Esophagus muscularis mucosa (tissue), 4 donors: ENCODE data around the gene CSNK2A3. TPM values are rescaled to one million over a fixed set of nuclear protein-coding genes. Genes with fewer than 3 reads are reported as not detected.

ENCODE experiments used
- DNase-seq: peaks from one replicate; pipeline ENCODE4 v3.0.0-alpha.2; 2017; ENCODE audit errors: extremely low spot score
- H3K27ac ChIP-seq, 4 donors: fragments of 200-600 bp; sonication (generic); replicated peaks in 1 of 4; 1 replicate in 3 of 4; 2 replicates in 1 of 4; pipeline ENCODE4 v1.5.1; 2016 to 2019; ENCODE audit warnings: mild to moderate bottlenecking in 1 of 4
- H3K27me3 ChIP-seq, 4 donors: fragments of 200-600 bp; sonication (generic); one replicate each; pipeline versions ENCODE4 v1.5.1 to v1.6.0; 2016 to 2019
- H3K36me3 ChIP-seq, 4 donors: fragments of 200-600 bp; sonication (generic); one replicate each; pipeline ENCODE4 v1.5.1; 2016 to 2019
- H3K4me1 ChIP-seq, 4 donors: fragments of 200-600 bp; sonication (generic); one replicate each; pipeline ENCODE4 v1.5.1; 2016 to 2019
- H3K4me3 ChIP-seq, 4 donors: fragments of 200-600 bp; sonication (generic); 1 replicate in 2 of 4; 2 replicates in 2 of 4; pipeline ENCODE4 v1.5.1; 2016 to 2019; ENCODE audit warnings: mild to moderate bottlenecking in 4 of 4, moderate library complexity in 1 of 4
- H3K9me3 ChIP-seq, 4 donors: fragments of 200-600 bp; sonication (generic); 1 replicate in 3 of 4; 2 replicates in 1 of 4; pipeline ENCODE4 v1.5.1; 2016 to 2019
- CTCF ChIP-seq, 3 experiments: fragments of 200-600 bp in 2 of 3; fragments of 450-650 bp in 1 of 3; sonication (generic) in 2 of 3; IDR thresholded peaks; one replicate each; pipeline ENCODE4 v1.5.1; 2017 to 2019; ENCODE audit warnings: antibody characterized with exemption in 3 of 3, mild to moderate bottlenecking in 2 of 3, moderate library complexity in 1 of 3
- EP300 ChIP-seq: sonication (generic); formaldehyde crosslinking; IDR thresholded peaks from one replicate; pipeline ENCODE4 v1.6.1; 2017; ENCODE audit warnings: antibody characterized with exemption
- POLR2A ChIP-seq: fragments of 450-650 bp; IDR thresholded peaks from one replicate; pipeline ENCODE4 v1.6.1; 2017; ENCODE audit warnings: antibody characterized with exemption, moderate library complexity, mild to moderate bottlenecking, low read depth
- POLR2AphosphoS5 ChIP-seq, 2 donors: sonication (generic); formaldehyde crosslinking; IDR thresholded peaks; one replicate each; pipeline ENCODE4 v1.6.1; 2017; ENCODE audit warnings: antibody characterized with exemption in 2 of 2
- WGBS: methylation state at CpG from one replicate; pipeline ENCODE4 v1.1.5; 2018; 5-methylcytosine and 5-hydroxymethylcytosine counted together
- intact Hi-C: fragments of 100-400 bp; cut with DNase I; formaldehyde crosslinking; loops from one replicate; pipeline ENCODE4 v1.15.1; 2023
- total RNA-seq, 4 donors: library from RNA; depleted of rRNA; stranded (reverse); fragments of >200 nt; gene quantifications; one replicate each; pipeline versions ENCODE4 v1.1.0 to v1.2.1, GENCODE V29; 2016

The CSNK2A3 gene
- total RNA-seq, 4 donors from 2014 or later, result 0.83 to 2.8 (median 1.1) TPM

GRCh38 chr11:11396301-11397035 lies 43.4 kb upstream of the CSNK2A3 start:
- intact Hi-C loops, result no loop called here
- peak overlapping the region; percentile 60 to 73 (median 69) for H3K27ac ChIP-seq
- 35% methylated on average over 11 of the region's 11 CpGs for WGBS
- no peaks in the 10 kb centered on the region for H3K9me3 ChIP-seq
- no peaks in the 10 kb centered on the region for H3K36me3 ChIP-seq
- H3K4me1 ChIP-seq, result peaks cover 18 to 45% (median 33%) of the 10 kb centered on the region in 4 donors
- H3K27me3 ChIP-seq, result no peaks in the 10 kb centered on the region
- TF ChIP-seq CTCF (IDR thresholded peaks at IDR 0.05), result no peak
- no peak for TF ChIP-seq EP300
- TF ChIP-seq POLR2AphosphoS5 (IDR thresholded peaks at IDR 0.05), result peak; percentile 22 to 58
- TF ChIP-seq POLR2A, result no peak
- DNase-seq, result no peak
- H3K4me3 ChIP-seq, result peak overlapping the region in 1 of 4 donors; percentile 2

- no peaks in the 10 kb centered on the region for H3K36me3 ChIP-seq
- no peaks in the 10 kb centered on the region for H3K27me3 ChIP-seq
- H3K4me1 ChIP-seq, result peaks cover 18 to 40% (median 29%) of the 10 kb centered on the region in 4 donors
- no peak overlapping the region for H3K4me3 ChIP-seq
- H3K9me3 ChIP-seq, result no peaks in the 10 kb centered on the region
- no peak for TF ChIP-seq POLR2AphosphoS5 (IDR thresholded peaks at IDR 0.05)
- no peak for TF ChIP-seq EP300
- no peak for TF ChIP-seq CTCF (IDR thresholded peaks at IDR 0.05)
- TF ChIP-seq POLR2A, result no peak
- DNase-seq, result no peak
- 88% methylated on average over 2 of the region's 2 CpGs for WGBS
- intact Hi-C loops, result no loop called here
- no peak overlapping the region for H3K27ac ChIP-seq
These were observed 42.1 kb upstream of the CSNK2A3 start for GRCh38 chr11:11395126-11395525.

- no peaks in the 10 kb centered on the region for H3K9me3 ChIP-seq
- no peaks in the 10 kb centered on the region for H3K27me3 ChIP-seq
- no peaks in the 10 kb centered on the region for H3K36me3 ChIP-seq
- no peak for TF ChIP-seq EP300
- TF ChIP-seq POLR2AphosphoS5 (IDR thresholded peaks at IDR 0.05), result no peak
- TF ChIP-seq POLR2A, result no peak
- TF ChIP-seq CTCF (IDR thresholded peaks at IDR 0.05), result no peak
- no peak overlapping the region for H3K27ac ChIP-seq
- H3K4me1 ChIP-seq, result peaks cover 18 to 48% (median 35%) of the 10 kb centered on the region in 4 donors
- DNase-seq, result no peak
- intact Hi-C loops, result no loop called here
- H3K4me3 ChIP-seq, result no peak overlapping the region
These were observed 41.2 kb upstream of the CSNK2A3 start for GRCh38 chr11:11394241-11394640.

GRCh38 chr11:11391796-11392463 lies 38.9 kb upstream of the CSNK2A3 start:
- no peaks in the 10 kb centered on the region for H3K27me3 ChIP-seq
- no peaks in the 10 kb centered on the region for H3K36me3 ChIP-seq
- peaks cover 16 to 42% (median 34%) of the 10 kb centered on the region in 4 donors for H3K4me1 ChIP-seq
- intact Hi-C loops, result no loop called here
- peak overlapping the region; percentile 5 to 53 (median 45) for H3K27ac ChIP-seq
- H3K9me3 ChIP-seq, result no peaks in the 10 kb centered on the region
- DNase-seq, result no peak
- no peak overlapping the region for H3K4me3 ChIP-seq
- WGBS, result 71% methylated on average over 13 of the region's 13 CpGs
- TF ChIP-seq EP300 (no peak), CTCF (IDR thresholded peaks at IDR 0.05) (no peak), POLR2A (no peak), POLR2AphosphoS5 (IDR thresholded peaks at IDR 0.05) (peak in 1 of 2 donors; percentile 38)
